ENCODE measurements around the gene BMP7. TPM values are rescaled to one million over a fixed set of nuclear protein-coding genes. Genes with fewer than 3 reads are reported as not detected.
"Not testable (repeated sequence)": the region's sequence is repeated elsewhere in the genome, so short reads cannot be mapped to it uniquely, and the experiment has no call there.

The BMP7 gene
- total RNA-seq, 2 donors from 2014 or later: 0.34 to 0.78 TPM

- DNase-seq (no peak), ATAC-seq (no peak)
- intact Hi-C loops (cut with DNase I, micrococcal nuclease): no loop called here
Measured at GRCh38 chr20:57270204-57270984, 4.0 kb upstream of the BMP7 start.

GRCh38 chr20:57269148-57269984 lies 2.9 kb upstream of the BMP7 start:
- intact Hi-C loops (cut with DNase I, micrococcal nuclease): no loop called here
- no peak for ATAC-seq
- DNase-seq: no peak

GRCh38 chr20:57268399-57269076 lies 2.1 kb upstream of the BMP7 start:
- DNase-seq (no peak), ATAC-seq (no peak)
- intact Hi-C loops (cut with DNase I, micrococcal nuclease): no loop called here

GRCh38 chr20:57267158-57267821 lies 849 bp upstream of the BMP7 start:
- intact Hi-C loops (cut with DNase I, micrococcal nuclease): no loop called here
- no peak for DNase-seq

DNA sequence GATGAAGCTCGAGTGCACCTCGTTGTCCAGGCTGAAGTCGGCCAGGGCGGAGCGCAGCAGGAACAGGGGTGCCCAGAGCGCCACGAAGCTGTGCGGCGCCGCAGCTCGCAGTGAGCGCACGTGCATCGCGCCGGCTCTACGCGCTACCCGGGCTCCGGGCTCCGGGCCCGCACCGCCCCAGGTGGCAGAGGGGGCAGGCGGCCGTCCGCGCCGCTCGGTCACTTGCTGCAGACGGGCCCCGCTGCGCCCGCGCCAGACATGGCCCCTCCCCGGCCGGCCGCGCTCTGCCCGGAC lies 497 bp downstream of the BMP7 start:
- intact Hi-C loops (cut with DNase I, micrococcal nuclease): no loop called here
- peak; percentile 11 for ATAC-seq
- DNase-seq: no peak

More at GRCh38 chr20:57267158-57267821, 849 bp upstream of the BMP7 start:
- no peak for ATAC-seq

DNA sequence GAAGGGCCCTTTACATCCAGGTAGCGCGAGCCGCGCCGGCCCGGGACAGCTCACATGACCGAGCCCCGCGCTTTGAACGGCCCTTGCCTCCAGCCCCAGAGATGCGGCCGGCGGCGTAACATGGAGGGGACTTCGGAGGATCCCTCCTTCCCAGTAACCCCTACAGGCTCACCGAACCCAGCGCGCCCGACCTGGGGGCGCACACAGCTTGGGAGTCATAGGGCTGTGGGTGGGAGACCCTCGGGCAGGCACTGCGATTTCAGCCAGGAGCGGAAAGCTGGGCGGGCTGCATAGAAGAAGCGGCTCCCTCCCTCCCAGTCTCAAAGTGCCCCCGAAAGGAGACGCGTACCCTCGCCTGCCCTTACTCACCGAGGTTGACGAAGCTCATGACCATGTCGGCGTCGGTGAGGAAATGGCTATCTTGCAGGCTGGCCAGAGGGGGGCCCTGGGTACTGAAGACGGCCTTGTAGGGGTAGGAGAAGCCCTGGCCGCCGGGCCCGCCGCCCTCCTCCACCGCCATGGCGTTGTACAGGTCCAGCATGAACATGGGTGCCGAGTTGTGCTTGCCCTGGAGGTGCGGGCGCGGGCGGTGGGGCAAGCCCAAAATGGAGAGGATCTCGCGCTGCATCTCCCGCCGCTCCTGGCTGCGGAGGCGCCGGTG lies 975 bp downstream of the BMP7 start:
- intact Hi-C loops (cut with DNase I, micrococcal nuclease): no loop called here
- no peak for ATAC-seq
- DNase-seq: no peak

DNA sequence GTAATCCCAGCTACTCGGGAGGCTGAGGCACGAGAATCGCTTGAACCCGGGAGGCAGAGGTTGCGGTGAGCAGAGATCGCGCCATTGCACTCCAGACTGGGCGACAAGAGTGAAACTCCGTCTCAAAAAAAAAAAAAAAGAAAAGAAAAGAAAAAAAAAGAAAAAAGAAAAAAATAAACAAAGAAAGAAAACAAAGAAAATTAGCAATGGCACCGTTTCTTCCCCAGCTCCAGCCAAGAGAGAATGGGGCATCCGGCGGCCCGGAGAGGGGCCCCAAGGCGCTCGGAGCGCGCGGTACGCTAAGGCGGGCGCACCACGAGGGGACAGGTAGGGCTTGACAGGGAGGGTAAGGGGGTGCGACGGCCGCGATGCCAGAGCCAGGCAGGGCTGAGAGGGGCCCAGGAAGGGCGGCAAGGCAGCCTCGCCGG lies 1.5 kb downstream of the BMP7 start:
- DNase-seq; intact Hi-C loops (cut with DNase I, micrococcal nuclease); ATAC-seq: not testable (repeated sequence)

DNA sequence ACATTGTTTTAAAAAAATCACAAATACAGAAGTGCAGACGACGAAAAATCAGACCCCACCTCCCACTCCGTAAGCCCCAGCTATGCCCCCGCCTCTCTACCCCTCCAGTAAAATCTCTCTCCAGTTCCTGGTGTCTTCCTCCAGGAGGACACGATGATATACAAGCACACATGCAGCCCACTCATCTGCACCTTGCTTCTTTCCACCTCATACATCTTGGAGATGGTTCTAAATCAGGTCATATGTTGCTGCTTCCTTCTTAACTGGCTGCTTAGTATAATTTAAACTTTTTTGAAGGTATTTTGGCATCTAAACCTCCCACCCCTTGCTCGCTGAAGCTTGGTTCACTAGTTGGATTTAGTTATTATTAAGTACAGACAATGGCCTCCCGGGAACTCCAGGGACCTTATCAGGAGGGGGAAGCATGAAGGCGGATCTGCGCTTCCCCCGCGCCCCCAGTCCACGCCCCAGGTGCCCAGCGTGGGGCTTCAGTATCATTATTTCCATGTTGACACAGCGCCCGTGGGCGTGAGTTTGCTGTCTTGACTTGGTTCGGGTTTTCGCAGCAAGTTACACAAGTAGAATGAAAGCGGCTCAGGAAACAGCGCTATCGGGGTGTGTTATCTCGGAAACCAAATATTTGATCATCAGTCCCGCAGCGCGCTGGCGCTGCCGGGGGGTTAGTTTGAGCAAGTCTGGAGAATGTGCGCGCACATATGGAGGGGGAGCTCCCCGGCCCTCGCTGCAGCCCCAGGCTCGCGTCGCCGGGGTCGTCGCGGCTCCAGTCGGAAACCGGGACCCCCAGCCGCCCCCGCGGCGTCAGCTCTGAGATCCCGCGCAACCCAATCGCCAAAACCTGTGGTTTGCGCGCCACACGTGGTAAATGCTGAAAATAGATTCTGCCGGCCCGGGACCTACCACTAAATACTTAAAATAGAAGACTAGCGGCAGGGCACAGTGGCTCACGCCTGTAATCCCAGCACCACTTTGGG lies 2.3 kb downstream of the BMP7 start:
- intact Hi-C loops (cut with DNase I, micrococcal nuclease): no loop called here
- ATAC-seq: no peak
- DNase-seq: no peak

DNA sequence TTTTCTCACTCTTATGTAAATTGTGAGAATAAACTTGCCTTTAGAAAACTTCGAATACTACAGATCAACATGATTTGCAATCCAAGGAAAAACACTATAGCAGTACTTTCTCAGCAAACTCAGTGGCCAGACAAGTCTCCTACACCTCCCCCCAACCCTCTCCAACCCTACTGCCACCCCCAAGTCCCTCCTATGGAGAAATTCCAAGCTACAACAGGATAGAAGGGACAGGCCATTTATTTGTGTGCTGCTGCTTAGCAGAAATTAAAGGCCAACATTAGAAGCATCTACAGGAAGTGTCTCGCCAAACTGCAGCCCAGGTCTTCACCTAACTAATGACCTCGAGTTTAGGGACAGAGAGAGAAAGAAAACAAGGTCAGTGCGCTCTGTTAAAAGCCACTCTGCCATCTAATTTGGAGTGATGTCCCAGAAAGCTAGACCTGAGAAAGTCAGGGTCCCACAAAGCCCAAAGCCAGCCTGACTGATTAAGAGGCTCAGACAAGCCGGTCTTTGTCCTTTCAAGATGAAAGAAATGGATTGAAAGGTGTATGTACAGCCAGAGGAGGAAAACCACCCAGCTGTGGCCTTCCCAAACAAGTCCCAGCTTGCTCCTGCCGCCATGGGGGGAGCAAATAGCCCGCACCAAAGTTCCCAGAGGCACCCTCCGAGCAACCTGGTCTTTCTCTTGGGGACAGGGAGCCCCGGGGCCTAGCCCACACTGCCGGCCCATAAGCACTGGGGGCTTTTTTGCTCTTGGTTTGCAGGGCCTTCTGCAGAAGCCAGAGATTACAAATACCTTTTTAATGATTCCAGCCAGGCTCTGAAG lies 3.4 kb downstream of the BMP7 start:
- ATAC-seq (no peak), DNase-seq (no peak)
- intact Hi-C loops (cut with DNase I, micrococcal nuclease): no loop called here

GRCh38 chr20:57262301-57262700 lies 4.1 kb downstream of the BMP7 start:
- no peak for ATAC-seq
- intact Hi-C loops (cut with DNase I, micrococcal nuclease): no loop called here

DNA sequence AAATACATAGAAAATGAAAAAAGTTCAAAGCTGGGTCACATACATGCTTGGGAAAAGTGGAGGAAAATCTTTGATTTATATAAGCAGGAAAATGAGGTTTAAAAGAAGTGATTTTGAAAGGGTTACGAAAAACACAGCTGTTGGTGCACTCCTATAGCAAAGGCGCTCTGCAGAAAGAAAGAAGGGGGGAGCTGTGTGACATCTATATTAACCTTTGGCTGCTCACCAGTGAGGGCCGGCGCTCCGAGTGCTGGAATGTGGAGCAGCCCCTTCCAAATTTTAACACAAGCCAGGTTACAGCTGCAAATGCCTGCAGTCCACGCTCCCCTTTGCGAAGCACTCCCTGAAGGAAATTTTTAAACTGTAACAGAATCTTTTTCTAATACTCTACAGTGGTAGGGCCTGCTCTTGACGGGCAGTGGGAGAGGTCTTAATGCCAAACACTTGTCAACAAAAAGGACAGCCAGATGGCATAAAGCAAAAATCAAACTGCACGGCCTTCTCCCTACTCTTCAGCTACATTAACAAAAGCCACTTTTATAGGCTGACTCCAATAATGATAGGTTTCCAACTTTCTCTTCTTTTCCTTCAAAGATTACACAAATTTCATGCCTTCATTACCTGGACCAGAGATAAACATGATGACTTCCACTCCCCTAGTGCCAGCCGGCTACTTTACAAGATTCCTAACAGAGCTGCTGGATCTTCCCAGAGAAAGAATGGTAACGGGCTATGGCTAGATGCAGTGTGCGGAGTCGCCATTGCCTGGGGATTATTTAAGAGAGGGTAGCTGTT lies 4.8 kb downstream of the BMP7 start:
- no peak for ATAC-seq
- DNase-seq: no peak
- intact Hi-C loops (cut with DNase I, micrococcal nuclease): no loop called here

More at GRCh38 chr20:57262301-57262700, 4.1 kb downstream of the BMP7 start:
- no peak for DNase-seq

- intact Hi-C loops (cut with DNase I, micrococcal nuclease): no loop called here
- DNase-seq: no peak
- no peak for ATAC-seq
Measured at GRCh38 chr20:57260934-57261333, 5.5 kb downstream of the BMP7 start.

DNA sequence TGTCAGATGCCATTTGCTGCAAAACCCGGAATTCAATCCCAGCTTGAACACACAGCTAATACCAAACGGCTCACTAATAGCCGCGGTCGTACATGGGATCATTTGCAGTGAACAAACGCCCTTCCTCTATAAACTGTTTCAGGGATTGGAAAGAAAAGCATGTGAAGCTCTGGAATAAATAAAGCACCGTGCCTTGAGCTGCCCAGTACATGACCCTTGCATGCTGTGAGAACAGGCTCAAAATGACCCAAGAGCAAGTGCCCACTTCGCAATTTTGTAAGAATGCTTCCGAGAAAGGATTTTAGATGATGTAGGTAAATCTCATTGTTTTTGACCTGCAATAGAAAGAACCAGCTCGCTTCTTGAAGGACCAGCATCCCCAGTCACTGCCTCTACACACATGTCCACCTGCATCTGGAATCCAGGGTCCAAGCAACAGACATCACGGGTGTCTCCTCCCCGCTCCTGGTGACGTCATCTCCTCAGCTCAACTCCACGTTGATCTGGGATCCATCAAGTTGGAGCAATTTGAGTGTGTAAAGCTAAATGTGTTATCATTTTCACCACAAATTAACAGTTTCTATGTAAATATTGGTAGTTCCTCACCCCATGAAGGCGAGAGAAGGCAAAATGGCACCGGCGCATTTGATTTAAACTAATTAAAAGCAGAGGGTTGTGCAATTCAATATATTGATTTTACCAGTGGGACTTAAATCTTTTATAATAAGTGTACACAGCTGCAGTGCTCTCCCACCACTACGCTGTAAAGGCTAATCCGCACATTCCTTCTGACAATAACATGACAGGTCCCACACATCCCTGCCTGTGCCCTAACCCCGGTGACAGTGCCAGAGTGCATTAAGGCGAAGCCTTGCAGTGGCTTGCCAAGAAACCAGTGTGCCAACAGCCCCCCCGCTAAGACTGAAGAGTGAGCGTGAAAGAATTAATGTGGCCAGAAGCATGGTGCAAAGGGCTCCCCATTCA lies 6.2 kb downstream of the BMP7 start:
- intact Hi-C loops (cut with DNase I, micrococcal nuclease): no loop called here
- no peak for ATAC-seq
- no peak for DNase-seq

DNA sequence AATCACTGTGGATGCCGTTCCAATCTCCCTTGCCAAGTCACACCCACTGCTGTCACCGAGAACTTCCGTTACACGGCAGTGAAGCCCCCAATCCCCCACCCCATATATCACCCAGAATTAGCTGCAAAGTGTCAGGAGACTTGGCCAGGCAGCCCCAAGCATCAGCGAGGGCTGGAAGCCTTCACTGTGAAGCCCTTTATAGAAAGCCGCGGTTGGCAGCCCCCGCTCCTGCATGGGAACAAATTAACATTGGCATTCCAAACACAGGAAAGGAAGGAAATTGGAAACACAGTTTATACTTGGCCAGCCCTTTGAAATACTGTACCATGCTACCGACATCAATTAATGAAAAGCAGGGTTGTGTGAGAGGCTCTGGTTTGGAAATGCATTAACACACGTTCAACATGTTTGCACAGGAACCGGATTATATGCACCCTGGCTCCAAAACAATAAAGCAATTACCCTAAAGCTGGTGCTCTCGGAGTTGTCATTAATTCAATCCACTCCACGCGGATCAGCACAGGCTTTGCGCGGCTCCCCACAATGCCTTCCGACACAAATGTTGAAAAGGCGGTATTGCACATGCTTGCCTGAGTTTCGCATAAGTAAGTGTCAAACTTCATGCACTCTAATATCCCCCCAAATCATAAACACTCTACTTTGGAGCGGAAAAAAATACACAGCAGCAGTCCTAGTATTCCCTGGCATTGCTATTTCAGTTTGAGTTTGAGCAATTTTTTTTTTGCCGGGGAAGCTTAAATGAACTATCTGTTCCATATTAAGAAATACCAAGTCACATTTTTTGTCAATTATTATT lies 7.1 kb downstream of the BMP7 start:
- DNase-seq (no peak), ATAC-seq (peak; percentile 35)
- intact Hi-C loops (cut with DNase I, micrococcal nuclease): no loop called here
